GM19099 (cell line): ENCODE measurements around the gene ARFGAP1.

ENCODE experiments used
- POLR2A ChIP-seq: IDR thresholded peaks from 3 replicates; pipeline ENCODE4 v1.6.1; 2011; ENCODE audit warnings: low read depth; ENCODE audit not compliant: insufficient read length; ENCODE audit errors: extremely low read depth

ARFGAP1 gene

DNA sequence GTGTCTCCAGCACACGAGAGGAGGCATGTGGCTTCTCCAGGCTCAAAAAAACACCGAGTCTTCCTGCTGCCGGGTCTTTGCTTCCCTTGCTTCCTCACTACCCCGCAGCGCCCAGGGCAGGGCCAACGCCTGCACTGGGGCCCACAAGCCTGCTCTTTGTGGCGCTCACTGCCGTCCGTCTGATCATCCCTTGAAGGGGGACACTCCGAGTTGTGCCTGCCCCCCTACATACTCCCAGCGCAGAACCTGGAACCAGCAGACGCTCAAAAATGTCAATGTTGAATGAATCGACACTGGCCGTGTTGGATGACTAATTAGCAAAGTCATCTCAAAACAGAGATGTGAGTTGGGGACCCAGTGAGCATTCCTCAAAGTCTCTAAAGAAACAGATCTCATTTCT lies 8.1 kb upstream of the ARFGAP1 start:
- no peak for TF ChIP-seq POLR2A

DNA sequence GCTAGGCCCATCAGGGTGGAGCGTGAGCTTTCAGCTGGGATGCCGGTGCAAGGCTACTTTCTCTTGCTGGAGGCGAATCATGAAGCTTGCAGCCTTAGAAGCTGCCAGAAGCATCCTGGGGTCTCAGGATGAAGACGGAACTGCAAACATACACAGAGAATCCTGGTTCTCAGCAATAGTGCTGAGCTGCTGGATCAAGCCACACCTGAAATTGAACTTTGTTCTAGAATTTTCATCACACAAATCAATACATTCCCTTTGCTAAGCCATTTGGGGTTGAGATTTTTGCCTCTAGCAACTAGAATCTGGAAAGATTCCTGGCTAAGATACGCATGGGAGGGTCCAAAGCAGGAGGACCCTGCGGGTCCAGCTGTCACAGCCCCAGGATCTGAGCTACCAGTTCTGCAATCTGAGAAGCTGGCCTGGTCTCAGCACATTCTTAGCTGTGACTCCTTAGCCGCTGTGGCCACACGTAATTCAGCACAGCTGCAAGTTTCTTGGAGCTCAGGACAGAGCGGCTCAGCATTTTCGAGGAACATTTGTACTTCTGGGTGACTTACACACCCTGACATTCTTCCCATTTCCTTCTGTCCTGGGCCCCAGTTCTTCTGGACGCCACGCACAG lies 6.6 kb upstream of the ARFGAP1 start:
- no peak for TF ChIP-seq POLR2A

DNA sequence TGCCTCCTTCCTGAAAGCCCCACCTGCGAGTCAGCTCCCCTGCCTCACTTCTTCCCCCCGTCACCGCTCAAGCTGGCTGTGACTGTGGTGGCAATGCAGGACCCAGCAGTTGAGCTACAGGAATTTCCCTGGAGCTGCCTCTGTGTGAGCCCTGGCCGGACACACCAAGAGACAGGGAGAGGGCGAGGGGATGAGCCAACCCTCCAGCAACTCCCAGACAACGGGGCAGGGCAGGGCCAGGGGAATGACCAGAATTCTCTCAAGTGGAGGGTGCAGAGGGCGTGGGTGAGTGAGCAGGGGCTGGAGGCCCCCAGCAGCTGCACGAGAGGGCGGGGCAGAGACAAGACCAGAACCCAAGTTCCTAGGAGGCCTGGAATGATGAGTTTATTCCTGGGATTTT lies 4.9 kb upstream of the ARFGAP1 start:
- TF ChIP-seq POLR2A = no peak

DNA sequence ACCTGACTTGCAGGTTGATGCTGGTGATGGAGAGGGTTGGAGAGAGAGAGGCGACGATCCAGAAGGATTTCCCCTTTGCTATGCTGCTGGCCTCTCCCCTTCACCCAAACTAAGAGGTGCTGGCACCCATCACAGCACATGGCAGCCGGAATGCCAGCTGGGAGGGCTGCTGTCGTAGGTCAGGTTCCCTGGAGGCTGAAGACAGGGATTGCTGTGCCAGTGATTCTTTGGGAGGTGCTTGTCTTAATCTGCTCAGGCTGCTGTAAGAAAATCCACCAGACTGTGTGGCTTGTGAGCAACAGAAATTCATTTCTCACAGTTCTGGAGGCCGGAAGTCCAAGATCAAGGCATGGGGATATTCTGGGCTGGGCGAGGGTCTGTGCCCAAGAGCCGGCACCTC lies 4.4 kb upstream of the ARFGAP1 start:
- TF ChIP-seq POLR2A = no peak

DNA sequence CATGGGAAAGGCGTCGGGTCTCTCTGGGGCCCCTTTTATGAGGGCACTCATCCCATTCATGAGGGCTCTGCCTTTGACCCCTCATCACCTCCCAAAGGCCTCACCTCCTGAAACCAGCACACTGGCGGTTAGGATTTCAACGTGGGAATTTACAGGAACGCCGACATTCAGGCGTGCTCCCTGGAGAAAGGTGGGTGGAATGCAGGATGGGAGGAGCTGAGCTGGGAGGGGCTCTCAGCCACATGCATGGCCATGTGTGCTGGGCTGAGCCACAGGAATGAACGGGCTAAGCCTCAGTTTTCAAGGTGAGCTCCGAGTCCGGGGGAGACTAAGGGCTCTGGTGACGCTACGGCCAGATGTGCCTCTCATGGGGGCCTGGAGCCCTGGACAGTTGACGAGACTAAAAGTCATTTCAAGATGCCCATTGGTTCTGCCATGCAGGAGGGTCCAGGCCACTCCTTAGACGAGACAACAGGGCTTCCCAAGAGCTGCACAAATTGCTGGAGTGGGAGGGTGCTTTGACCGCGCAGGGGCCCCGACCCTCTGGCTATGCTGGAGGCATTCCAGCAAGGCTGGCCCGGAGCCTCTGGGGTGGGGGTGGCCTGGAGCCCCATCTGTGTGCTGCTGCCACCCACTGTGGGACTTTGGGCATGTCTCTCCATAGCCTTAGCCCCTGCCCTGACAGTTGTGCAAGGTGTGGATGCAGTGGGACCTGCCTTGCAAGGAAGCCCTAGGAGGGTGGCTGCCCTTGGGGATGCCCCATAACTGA lies 3.8 kb upstream of the ARFGAP1 start:
- TF ChIP-seq POLR2A = no peak

DNA sequence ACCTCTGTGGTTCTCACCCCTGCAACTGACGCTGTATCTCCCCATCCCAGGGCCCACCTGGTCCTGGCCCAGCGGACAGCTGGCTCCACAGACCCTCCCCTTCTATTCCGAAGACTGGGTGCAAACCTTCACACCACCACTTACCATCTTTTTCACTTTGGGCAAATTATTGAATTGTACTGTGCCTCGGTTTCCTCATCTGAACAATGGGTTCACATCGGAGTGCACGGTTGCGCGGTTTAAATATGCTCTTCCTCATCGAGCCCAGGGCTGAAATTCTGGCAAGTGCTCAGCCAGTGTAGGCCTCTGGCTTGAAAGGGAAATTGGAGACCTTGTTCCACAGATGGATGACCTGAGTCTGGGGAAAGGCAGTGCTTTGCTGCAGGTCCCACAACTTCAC lies 2.9 kb upstream of the ARFGAP1 start:
- TF ChIP-seq POLR2A = no peak

DNA sequence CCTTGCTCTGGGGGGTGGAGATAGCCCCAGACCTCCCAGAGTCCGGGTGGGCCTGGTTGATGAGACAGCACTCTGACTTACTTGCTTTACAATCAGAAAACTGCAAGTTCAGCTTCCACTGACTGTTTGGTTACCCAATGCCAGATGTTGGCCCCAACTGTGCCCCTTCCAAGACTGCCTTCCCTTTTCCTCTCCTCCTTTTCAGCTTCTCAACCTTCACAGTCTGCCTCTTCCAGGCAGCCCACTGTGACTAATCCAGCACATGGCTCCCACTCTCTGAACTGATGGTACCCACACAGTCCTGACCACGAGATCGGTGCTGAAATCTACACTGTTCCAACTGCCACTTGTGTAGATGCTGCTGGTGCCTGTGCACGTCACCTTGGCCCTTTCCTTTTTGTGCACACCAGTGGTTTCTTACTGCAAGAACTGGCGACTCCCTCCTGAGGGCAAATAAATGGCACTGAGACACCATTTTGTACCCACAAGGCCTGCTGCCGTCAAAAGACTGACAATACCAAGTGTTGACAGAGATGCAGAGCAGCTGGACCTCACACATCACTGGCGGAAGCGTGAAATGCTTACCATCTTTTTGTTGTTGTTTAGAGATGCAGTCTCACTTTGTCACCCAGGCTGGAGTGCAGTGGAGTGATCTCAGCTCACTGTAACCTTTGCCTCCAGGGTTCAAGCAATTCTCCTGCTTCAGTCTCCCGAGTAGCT lies 1.8 kb upstream of the ARFGAP1 start:
- TF ChIP-seq POLR2A = no peak

DNA sequence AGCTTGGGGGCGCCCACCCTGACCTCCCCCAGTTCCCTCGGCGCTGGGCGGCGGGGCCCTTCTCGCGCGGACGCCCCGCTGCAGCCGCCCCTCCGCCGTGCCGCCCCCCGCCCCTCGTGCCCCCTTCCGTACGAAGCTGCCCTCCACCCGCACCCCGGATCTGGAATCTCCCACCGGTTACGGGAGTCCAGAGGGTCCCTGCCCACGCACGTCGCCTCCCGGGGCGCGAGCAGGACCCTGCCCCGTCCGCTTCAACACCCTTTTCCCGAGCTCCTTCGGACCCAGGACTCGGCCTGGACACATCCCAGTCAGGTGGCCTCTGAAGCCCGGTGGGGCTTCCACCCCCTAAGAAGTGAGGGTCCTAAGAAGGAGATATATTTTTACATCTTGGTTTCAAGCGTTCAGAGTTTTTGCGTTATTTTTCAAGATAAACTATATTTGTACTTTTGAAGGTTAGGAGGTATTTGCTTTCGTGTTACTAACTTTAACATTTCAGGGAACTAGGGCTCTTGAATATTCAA lies 506 bp downstream of the ARFGAP1 start:
- no peak for TF ChIP-seq POLR2A

DNA sequence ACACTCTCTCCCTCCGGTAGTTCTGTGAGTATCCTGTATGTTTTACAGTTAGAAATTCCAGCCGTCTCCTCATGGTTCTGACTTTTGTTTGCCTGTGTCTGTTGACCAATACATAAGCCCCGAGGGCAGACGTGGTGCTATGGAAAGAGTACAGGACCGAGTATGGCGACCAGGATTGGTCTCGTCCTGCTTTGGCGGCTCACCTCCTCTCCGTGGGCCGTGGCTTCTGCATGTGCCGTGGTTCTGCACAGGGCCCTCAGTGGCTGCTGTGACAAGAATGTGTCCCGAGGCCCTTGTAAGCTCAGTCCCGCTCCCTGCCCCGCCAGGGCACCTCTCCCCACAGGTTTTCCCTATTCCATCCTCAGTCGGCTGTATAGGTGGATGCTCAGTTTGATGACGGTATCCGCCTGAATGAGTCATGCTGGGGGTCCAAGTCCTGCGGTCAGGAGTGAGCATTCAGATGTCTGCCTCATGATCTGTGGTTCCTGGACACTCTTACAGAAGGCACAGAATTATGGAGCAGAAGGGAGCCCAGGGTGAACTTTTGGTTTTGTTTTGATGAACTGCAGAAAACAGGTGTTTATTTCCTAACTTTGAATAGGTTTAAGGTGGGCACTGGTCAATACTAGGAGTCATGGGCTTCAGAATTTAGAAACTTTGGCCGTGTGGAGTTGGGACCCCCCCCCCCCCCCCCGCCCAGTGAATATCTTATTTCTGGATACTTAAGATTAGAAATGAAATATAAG lies 1.2 kb downstream of the ARFGAP1 start:
- no peak for TF ChIP-seq POLR2A

DNA sequence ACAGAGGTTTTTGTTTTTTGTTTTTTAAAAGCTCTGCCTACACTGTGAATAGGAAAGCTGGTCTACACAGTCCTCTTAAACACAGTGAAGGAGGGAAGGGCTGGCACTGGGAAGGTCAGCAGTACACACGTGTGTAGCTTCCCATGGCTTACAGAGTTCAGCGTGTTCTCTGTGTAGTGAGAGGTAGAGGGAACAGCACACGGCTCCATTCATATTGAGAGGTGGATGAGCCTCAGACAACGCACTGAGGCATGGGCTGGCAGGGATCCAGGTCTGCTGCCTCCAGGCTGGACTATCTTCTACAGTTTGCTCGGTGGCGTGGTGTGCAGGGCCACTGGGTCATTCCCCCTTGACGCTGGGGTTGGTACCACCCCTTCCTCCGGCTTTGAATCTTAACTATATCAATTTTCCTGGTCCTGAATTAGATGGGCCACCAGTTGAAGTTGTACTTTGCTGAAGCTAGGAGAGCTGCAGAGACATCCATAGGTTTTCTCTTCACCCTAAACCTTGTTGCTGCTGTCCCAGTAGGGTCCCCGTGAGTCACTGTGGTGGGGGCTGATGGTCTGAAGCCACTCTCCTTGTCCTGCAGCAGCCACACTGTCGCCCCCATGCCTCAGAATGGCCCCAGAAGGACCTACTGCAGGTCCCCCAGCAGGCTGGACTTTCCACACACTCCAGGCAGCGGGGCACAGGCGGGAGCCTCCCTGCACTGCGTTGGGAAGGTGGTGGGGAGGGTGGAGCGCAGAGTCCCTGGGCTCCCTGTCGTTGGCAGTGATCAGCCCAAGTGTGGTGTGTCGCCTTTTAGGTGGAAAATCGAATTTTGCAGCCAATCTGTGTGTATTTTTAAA lies 2.0 kb downstream of the ARFGAP1 start:
- TF ChIP-seq POLR2A = no peak

DNA sequence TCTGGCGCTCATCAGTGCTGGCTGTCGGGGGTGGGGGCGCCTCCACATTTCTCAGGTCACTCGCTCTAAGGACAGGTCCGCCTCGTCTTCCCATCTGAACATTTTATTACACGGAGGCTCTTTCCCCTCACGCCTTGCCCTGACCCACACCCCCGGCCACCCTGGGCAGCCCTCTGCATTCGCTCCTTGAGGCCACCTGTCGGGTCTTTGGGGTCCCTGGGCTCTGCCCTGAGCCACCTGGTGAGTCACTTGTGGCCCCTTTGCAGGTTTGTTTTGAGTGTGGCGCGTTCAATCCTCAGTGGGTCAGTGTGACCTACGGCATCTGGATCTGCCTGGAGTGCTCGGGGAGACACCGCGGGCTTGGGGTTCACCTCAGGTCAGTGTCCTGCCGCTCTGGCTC lies 3.2 kb downstream of the ARFGAP1 start:
- no peak for TF ChIP-seq POLR2A

DNA sequence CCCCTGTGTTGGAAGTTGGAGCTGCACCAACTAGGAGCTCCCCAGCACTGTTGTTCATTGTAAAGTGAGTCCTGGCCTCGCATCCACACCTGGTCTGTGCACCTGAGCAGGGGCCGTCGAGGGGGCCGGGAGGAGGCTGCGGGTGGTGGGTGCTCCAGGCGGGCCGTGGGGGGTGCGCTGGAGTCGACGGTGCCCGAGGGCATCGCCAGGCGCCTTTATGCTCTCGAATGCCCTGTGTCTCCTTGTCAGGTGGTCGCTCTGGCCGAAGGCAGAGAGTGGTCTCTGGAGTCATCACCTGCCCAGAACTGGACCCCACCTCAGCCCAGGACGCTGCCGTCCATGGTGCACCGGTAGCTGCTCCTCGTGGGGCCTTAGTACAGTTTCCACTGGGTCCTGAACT lies 4.3 kb downstream of the ARFGAP1 start:
- TF ChIP-seq POLR2A = no peak

DNA sequence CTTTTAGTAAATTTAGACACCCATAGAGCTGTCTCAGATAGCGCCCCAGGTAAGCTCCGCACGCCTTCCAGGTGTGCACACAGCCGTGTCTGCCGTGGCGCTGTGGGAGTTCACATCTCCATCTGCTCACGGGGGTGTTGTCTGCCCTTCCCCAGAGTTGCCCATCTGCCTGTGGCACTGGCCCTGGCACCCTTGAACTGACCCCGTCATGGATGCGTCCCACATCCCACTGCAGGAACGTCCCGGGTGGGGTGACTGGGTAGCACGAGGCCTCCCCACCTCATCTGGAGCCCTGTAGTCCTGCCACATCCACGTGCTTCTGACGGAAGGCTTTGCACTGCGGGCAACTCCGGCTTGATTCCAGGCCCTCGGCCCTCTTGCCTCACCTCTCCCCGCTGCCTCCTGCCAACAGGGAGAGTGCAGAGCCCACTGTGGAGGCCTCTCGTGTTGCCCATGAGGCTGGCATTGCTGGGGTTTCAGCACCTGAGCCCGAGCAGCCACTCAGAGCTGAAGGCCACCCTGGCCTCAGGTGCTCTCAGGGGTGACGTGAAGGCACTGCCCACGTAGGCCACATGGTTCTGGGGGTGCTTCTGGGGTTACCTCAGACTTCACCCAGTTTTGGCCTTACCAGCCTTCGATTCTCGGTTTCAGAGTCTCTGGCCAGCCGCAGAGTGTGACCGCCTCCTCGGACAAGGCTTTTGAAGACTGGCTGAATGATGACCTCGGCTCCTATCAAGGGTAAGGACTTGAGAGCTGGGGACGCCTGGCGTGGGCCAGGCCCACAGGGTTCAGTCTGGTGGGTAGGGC lies 5.1 kb downstream of the ARFGAP1 start:
- TF ChIP-seq POLR2A = no peak
